Keratinocyte (primary cell): ENCODE measurements around the gene SEC62. TPM values are rescaled to one million over a fixed set of nuclear protein-coding genes. Genes with fewer than 3 reads are reported as not detected.

ENCODE experiments used
- DNase-seq: peaks from one replicate; pipeline ENCODE4 v3.0.0-alpha.2; 2011; ENCODE audit warnings: low read depth, missing footprints, low spot score
- FAIRE-seq: peaks from 2 replicates; lab custom pipeline; 2011; peaks lifted over from hg19 to GRCh38; lab: Jason Lieb, UNC
- H2AFZ ChIP-seq: 2 replicates; pipeline ENCODE4 v1.6.0; 2012; ENCODE audit warnings: low read length, control low read depth, inconsistent platforms; ENCODE audit not compliant: control insufficient read depth
- H3K27ac ChIP-seq: 2 replicates; pipeline ENCODE4 v1.5.1; 2011; ENCODE audit warnings: low read length; ENCODE audit not compliant: control insufficient read depth, insufficient read depth
- H3K27me3 ChIP-seq: 3 replicates; pipeline ENCODE4 v1.6.0; 2011; ENCODE audit warnings: low read length; ENCODE audit not compliant: control insufficient read depth, insufficient read depth; ENCODE audit errors: extremely low read depth
- H3K36me3 ChIP-seq, 2 experiments: 2 replicates in 1 of 2; 3 replicates in 1 of 2; pipeline ENCODE4 v1.5.1; 2011; ENCODE audit warnings: low read length in 2 of 2, mild to moderate bottlenecking in 1 of 2; ENCODE audit not compliant: control insufficient read depth in 2 of 2, insufficient read depth in 2 of 2; ENCODE audit errors: extremely low read depth in 1 of 2
- H3K4me1 ChIP-seq: 3 replicates; pipeline ENCODE4 v1.5.1; 2011; ENCODE audit warnings: low read length; ENCODE audit not compliant: control insufficient read depth, insufficient read depth; ENCODE audit errors: extremely low read depth
- H3K4me2 ChIP-seq: 3 replicates; pipeline ENCODE4 v1.6.0; 2011; ENCODE audit warnings: low read depth, low read length; ENCODE audit not compliant: control insufficient read depth, insufficient read depth; ENCODE audit errors: extremely low read depth
- H3K4me3 ChIP-seq, 3 experiments: fragments of 200-600 bp in 1 of 3; sonication (generic) in 1 of 3; 2 replicates in 2 of 3; 3 replicates in 1 of 3; pipeline ENCODE4 v1.5.1; 2011 to 2016; ENCODE audit warnings: low read length in 3 of 3, mild to moderate bottlenecking in 3 of 3, control low read depth in 2 of 3, inconsistent platforms in 1 of 3, low read depth in 1 of 3, mixed read lengths in 1 of 3, mixed run types in 1 of 3, moderate library complexity in 1 of 3; ENCODE audit not compliant: control insufficient read depth in 2 of 3, insufficient read depth in 2 of 3; ENCODE audit errors: extremely low read depth in 1 of 3
- H3K79me2 ChIP-seq: 2 replicates; pipeline ENCODE4 v1.6.0; 2012; ENCODE audit warnings: low read length; ENCODE audit not compliant: control insufficient read depth, insufficient read depth
- H3K9ac ChIP-seq: 3 replicates; pipeline ENCODE4 v1.6.0; 2011; ENCODE audit warnings: low read length; ENCODE audit not compliant: control insufficient read depth, insufficient read depth; ENCODE audit errors: extremely low read depth
- H3K9me1 ChIP-seq: 3 replicates; pipeline ENCODE4 v1.6.0; 2011; ENCODE audit warnings: low read length; ENCODE audit not compliant: control insufficient read depth, insufficient read depth; ENCODE audit errors: extremely low read depth
- H3K9me3 ChIP-seq: 2 replicates; pipeline ENCODE4 v1.5.1; 2012; ENCODE audit warnings: low read depth, low read length; ENCODE audit not compliant: control insufficient read depth
- H4K20me1 ChIP-seq: 3 replicates; pipeline ENCODE4 v1.6.0; 2011; ENCODE audit warnings: low read length; ENCODE audit not compliant: control insufficient read depth, insufficient read depth; ENCODE audit errors: extremely low read depth
- EZH2 ChIP-seq: IDR thresholded peaks from one replicate; pipeline ENCODE4 v1.6.1; 2012; ENCODE audit warnings: inconsistent platforms, mild to moderate bottlenecking, low read length, moderate library complexity
- dilution Hi-C: fragments of 300-500 bp; cut with MboI; formaldehyde crosslinking; loops from one replicate; pipeline ENCODE4 v1.7.0; 2020; ENCODE audit warnings: low sequenced_read_pairs; ENCODE audit not compliant: extremely low pct_ligation_motif_present
- polyA plus RNA-seq, 5 experiments: library from polyadenylated mRNA; depleted of rRNA in 3 of 5; stranded (reverse) in 3 of 5; stranded (forward) in 1 of 5; unstranded in 1 of 5; fragments of >200 nt; gene quantifications; 1 replicate in 1 of 5; 2 replicates in 3 of 5; 3 replicates in 1 of 5; pipeline versions ENCODE4 v1.2.1 to v1.2.3, GENCODE V29; 2011 to 2012; ENCODE audit warnings: missing spikeins in 2 of 5, low read depth in 1 of 5, low replicate concordance in 1 of 5
- TF ChIP-seq, protein P1 (sequence below), 3 experiments: IDR thresholded peaks in 1 of 3; conservative IDR thresholded peaks in 1 of 3; optimal IDR thresholded peaks in 1 of 3; 2 replicates in 2 of 3; 3 replicates in 1 of 3; pipeline versions ENCODE3 to v1.5.1; 2011; ENCODE audit warnings: low read length in 3 of 3, mild to moderate bottlenecking in 3 of 3, moderate library complexity in 2 of 3, control low read depth in 1 of 3, inconsistent platforms in 1 of 3; ENCODE audit not compliant: insufficient read depth in 2 of 3; ENCODE audit errors: extremely low read depth in 1 of 3

Gene SEC62
- polyA plus RNA-seq, 1 donor (not counting 4 experiments of a cell fraction or from before 2014, with no cell fraction given) = 63.3 TPM

- Histone ChIP-seq H3K4me3 (no peak overlapping the region), H3K36me3 (no peaks in the 10 kb centered on the region), H4K20me1 (no peaks in the 10 kb centered on the region), H3K4me2 (no peak overlapping the region), H2AFZ (no peak overlapping the region), H3K9ac (no peak overlapping the region), H3K9me1 (no peaks in the 10 kb centered on the region), H3K4me1 (no peaks in the 10 kb centered on the region), H3K9me3 (no peaks in the 10 kb centered on the region), H3K79me2 (no peaks in the 10 kb centered on the region), H3K27ac (no peak overlapping the region), H3K27me3 (peaks cover 18% of the 10 kb centered on the region)
- dilution Hi-C loops = no loop called here
- FAIRE-seq (no peak), DNase-seq (no peak)
- TF ChIP-seq, protein P1, sequence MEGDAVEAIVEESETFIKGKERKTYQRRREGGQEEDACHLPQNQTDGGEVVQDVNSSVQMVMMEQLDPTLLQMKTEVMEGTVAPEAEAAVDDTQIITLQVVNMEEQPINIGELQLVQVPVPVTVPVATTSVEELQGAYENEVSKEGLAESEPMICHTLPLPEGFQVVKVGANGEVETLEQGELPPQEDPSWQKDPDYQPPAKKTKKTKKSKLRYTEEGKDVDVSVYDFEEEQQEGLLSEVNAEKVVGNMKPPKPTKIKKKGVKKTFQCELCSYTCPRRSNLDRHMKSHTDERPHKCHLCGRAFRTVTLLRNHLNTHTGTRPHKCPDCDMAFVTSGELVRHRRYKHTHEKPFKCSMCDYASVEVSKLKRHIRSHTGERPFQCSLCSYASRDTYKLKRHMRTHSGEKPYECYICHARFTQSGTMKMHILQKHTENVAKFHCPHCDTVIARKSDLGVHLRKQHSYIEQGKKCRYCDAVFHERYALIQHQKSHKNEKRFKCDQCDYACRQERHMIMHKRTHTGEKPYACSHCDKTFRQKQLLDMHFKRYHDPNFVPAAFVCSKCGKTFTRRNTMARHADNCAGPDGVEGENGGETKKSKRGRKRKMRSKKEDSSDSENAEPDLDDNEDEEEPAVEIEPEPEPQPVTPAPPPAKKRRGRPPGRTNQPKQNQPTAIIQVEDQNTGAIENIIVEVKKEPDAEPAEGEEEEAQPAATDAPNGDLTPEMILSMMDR (optimal IDR thresholded peaks at IDR 0.05 in 1 of 3, IDR thresholded peaks at IDR 0.05 in 1 of 3, conservative IDR thresholded peaks at IDR 0.05 in 1 of 3; ENCODE audit: extremely low read depth in 1 of 3, insufficient read depth in 2 of 3, low read length in 3 of 3) = no peak
- TF ChIP-seq EZH2 = no peak
Measured at GRCh38 chr3:170044271-170044670, 77.7 kb downstream of the SEC62 start.

DNA sequence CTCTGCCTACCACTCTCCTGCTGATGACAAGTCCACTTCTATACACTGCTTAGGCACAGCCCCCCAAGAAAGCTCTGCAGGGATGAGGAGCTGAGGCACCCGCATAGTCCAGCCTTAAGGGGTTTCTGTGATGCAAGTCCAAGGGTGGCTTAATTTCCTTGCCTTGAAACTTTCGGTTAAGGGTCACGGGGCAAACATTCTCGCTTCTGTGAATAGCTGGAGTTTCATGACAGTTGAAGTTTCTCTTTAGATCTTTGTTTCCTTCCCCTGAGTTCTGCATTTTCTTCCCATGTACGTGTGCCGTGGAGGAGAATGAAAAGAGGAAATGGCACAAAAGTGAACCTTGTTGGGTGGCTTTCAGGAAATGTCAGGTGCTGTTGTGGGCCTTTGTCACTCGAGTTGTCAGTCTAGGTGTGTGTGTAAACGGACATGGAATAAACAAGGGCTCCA, 78.2 kb downstream of the SEC62 start:
- Histone ChIP-seq H3K27ac (no peak overlapping the region), H3K27me3 (peaks cover 15% of the 10 kb centered on the region), H2AFZ (no peak overlapping the region), H3K79me2 (no peaks in the 10 kb centered on the region), H4K20me1 (no peaks in the 10 kb centered on the region), H3K9ac (no peak overlapping the region), H3K9me3 (no peaks in the 10 kb centered on the region), H3K36me3 (no peaks in the 10 kb centered on the region), H3K9me1 (no peaks in the 10 kb centered on the region), H3K4me2 (no peak overlapping the region), H3K4me3 (no peak overlapping the region), H3K4me1 (no peaks in the 10 kb centered on the region)
- FAIRE-seq = no peak
- DNase-seq = no peak
- TF ChIP-seq, protein P1 (optimal IDR thresholded peaks at IDR 0.05 in 1 of 3, IDR thresholded peaks at IDR 0.05 in 1 of 3, conservative IDR thresholded peaks at IDR 0.05 in 1 of 3; ENCODE audit: extremely low read depth in 1 of 3, insufficient read depth in 2 of 3, low read length in 3 of 3) = no peak
- TF ChIP-seq EZH2 = no peak
- dilution Hi-C loops = no loop called here
